GM18907 (cell line): ENCODE measurements around the gene CD101.

ENCODE experiments used
- ATAC-seq: cut with Tn5 transposase; IDR thresholded peaks from one replicate; pipeline ENCODE4 v1.9.1; 2021; ENCODE audit warnings: mild to moderate bottlenecking, moderate library complexity; ENCODE audit not compliant: unreplicated experiment

CD101 gene

DNA sequence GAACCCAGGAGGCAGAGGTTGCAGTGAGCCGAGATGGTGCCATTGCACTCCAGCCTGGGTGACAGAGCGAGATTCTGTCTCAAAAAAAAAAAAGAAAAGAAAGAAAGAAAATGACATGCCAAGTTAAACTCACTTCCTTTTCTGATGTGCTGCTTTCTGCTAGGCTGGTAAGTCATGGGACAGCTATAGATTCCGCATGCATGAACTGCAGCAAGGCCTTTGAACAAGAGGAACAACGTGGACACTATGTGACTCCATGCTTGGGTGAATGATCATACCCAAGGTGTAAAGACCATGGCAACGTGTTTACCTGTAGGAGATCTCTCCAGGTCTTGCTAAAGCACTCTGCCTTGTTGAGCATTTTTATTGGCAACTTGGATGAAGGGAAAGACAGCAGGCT is 48.3 kb downstream of the CD101 start:
- ATAC-seq: no peak

DNA sequence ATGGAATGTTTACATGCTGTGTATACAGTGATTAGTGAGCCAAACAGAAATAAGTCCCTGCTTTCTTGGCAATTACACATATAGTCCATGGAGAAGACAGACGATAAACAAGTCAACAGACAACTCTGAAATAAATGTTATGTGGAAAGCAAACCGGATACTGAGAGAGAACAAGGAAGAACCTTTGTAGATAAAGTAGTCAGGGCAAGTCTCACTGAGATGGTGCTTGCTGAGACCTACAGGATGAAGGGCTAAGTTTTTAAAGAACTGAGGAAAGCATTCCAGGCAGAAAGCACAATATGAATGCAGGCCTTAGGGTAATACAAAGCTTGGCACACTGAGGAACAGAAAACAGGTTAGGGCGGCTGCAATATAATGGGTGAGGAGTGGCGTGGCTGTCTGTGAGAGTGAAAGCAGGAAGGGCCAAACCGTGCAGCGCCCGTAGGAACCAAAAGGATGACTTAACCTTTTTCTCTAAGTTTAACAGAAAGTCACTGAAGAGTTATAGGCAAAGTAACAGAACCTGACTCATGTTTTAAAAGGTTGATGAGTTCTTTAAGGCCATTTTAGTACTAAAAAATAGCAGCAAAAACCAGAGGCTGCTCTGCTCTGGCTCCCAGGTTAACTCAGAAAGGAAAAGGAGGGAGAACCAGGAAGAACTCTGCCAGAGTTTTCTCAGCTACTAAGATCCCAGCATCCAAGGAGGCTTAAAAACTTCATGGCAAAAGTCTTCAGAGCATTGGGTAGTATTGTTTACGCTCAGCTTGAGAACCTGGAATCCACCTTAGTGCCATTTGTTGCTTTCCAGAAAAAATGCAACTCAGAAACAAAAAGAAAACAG is 49.9 kb downstream of the CD101 start:
- ATAC-seq: peak; percentile 80

DNA sequence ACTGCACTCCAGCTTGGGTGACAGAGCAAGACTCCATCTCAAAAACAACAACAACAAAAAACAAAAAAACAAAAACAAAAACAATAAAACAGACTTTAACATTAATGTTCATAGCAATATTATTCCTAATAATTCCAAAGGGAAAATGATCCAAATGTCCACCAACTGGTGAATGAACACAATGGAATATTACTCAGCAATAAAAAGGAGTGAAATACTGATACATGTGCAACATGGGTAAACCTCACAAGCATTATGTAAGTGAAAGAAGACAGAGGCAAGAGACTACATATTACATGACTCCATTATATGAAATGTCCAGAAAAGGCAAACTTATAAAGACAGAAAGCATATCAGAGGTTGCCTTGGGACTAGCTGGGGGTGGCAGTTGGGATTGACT is 52.5 kb downstream of the CD101 start:
- ATAC-seq: no peak

DNA sequence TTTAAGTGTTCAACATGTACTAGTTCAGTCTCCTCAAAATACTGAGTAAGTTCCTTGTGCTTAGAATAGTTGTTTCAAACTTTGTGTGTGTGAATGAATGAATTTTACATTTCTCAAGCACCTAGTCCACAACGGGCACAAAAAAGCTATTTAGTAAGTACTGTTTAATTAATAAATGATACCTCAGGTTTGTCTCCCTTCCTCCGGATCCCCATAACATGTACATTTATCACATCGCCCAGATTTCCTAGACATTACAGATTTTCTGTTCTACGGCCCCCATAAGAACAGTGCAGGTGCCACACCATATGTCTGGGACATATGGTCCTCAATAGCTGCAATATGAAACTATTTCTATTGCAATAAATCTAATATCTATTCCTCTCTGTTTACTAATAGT is 57.2 kb downstream of the CD101 start:
- ATAC-seq: no peak

DNA sequence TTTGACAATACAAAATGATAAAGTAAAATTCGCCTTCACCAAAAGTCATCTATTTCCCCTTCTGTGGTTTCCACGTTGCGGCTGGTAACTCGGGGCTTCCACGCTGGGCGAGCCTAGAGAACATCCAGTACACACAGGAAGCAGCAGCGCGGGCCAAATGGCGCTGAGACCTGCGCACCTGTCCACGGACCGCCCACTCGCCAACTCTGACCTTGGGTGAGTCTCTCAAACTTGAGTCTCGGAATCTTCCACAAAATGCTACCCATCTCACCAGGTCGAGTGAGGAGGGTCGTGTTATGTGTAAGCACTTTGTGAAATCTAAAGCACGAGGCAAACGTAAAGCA is 57.7 kb downstream of the CD101 start:
- ATAC-seq: peak; percentile 39

DNA sequence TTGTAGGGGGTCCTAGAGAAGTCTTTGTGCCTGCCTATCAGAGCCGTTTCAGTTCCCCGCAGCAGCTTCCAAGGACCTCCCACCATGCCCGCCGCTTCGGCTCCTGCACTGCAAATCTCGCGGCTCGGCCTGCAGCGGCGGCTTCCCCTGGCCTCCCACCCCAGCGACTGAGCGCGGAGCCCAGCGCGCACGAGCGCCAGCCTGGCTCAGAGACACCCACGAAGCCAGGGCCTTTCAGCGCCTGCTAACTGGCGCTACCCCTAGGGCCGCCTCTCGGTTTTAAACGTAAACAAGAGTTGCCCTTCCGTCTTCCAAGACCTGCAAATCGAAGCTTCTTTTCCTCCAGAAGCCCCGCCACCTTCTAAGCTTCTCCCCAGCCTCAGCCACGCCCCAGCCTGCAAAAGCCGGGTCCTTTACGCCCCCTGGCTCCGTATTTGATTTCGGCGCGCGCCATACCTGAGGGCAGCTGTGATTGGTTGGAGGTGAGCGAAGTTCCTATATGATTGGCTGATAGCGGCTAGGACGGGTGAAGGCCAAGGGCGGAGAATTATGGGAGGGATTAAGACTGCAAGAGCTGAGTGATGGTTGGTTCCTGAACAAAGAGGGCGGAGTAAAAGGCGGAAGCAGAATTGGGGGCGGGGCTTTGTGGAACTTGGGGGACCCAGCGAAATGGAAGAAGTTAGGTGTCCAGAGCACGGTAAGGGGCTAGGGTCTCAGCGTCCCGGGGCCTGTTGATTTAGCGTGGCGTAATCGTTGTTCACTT is 58.3 kb downstream of the CD101 start, which contains the start of gene TTF2:
TSS of gene TTF2 (plus strand) at position 649 of the 763 bp plus-strand sequence. CDS start at position 670, 21 bp downstream.
- peak; percentile 93 for ATAC-seq

DNA sequence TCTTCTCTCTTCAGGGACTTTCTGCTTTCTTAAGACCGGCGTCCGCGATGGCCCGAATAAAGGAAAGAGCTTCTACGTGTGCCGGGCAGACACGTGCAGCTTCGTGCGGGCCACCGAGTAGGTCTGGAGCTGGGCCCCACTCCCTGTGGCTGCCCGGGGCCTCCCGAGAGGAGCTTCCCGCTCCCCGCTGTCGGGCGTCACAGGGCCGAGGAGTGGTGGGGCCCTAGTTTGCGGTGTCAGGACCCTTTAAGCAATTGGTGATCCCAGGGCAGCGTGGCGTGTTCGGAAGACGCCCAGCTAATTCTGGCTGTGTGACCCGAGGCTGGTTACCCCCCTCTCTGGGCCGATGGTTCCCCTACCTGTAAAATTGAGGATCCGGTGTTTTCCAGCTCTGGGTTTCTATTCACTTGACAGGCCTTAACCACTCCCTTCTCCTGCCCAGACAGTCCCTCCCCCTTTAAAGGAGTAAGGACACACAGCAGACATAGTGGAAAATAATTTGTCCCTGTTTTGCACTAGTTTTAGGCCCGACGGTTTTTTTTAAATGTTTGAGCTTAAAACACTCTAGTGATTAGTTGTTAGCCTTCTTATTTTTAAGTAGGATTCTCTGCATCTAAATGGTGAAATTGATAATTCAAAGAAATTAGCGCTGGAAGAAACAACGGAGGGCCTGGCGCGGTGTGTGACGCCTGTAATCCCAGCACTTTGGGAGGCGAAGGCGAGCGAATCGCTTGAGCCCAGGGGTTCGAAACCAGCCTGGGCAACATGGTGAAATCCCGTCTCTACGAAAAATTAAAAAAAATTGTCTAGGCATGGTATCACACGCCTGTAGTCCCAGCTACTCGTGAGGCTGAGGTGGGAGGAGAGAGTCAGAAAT is 59.1 kb downstream of the CD101 start:
- ATAC-seq: peak; percentile 17

DNA sequence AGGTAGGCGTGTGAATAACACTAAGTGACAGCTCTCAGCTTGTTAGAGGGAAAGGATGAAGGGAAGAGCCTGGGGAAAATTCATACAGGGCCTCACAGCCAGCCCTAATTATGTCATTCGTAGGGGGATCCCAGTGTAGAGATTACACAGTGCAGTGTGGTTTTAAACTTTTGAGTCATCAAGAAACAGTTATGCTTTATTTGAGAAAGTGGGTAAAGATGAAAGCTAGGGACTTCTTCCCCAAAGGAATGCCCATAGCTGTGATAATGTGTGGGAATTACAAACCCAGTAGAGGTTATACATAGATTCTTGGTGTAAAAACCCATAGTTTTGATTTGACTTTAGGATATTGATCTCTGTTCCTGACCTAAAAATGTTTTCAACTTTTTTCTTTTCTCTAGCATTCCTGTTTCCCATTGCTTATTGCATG is 60.4 kb downstream of the CD101 start:
- peak; percentile 36 for ATAC-seq

DNA sequence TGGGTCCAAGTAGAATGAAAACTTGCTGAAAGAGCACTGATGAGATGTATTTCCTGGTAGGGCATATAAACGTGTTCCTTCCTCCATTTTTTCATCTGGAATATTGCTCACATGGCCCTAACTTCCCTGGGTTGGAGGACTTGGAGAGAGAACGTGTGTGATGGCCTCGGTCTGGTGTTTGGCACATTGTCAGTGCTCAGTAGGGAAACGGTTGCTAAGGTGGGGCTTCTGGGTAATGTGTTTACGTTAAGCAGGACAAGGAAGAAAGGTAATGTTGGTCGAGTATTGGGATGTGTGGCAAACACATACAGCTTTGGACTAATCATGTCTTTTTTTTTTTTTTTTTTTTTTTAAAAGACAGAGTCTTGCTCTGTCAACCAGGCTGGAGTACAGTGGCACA is 64.8 kb downstream of the CD101 start:
- ATAC-seq: no peak

DNA sequence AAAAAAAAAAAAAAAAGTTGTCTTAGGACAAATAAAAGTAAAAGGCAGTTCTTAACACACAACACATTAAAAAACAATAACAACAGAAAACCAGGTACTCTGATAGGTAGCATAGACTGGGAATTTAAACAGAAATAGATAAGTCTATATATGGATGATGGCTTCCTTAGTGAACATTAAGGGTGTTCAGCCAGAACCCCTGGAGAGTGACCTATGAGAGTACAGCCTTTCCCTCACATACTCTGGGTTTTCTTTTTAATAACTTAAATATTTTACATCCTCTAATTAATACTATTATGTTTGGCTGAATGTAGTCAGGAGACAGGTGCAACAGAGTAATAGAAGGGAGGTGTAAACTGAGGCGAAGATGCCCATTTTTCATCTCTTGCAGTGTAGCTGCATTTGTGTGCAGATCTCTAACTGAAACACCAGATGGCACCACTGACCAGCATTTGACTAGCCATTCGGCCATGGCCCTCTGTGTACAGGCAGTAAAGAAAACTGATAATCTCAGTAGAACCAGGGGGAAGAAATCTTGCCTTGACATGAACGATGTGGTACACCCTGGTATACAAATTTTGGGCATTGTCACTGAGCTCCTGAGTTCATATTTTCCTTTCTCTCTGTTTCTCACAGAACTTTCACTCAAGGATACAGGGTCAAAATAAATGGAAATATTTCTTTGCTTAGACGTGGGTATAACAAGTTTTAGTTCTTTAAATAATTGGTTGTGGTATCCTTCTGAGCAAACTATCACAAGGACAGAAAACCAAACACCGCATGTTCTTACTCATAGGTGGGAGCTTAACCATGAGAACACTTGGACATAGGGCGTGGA is 66.2 kb downstream of the CD101 start:
- ATAC-seq: peak; percentile 71

DNA sequence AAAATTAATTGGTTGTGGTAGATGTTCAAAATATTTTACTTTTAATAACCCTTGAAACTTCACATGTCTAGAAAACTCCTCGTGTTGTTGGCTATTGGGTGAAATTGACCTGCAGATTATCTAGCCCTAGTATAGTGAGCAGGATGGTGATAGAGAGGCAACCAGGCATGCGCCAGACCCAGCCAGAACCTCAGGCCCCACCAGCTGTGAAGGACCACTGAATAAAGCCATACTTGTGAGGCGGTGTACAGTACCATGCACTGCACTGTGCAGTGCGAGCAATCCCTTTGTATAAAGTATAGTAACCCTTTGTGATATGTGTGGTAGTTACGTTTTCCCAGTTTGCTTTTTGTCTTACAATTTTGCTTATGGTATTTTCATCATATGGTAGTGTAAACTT is 67.0 kb downstream of the CD101 start:
- no peak for ATAC-seq

DNA sequence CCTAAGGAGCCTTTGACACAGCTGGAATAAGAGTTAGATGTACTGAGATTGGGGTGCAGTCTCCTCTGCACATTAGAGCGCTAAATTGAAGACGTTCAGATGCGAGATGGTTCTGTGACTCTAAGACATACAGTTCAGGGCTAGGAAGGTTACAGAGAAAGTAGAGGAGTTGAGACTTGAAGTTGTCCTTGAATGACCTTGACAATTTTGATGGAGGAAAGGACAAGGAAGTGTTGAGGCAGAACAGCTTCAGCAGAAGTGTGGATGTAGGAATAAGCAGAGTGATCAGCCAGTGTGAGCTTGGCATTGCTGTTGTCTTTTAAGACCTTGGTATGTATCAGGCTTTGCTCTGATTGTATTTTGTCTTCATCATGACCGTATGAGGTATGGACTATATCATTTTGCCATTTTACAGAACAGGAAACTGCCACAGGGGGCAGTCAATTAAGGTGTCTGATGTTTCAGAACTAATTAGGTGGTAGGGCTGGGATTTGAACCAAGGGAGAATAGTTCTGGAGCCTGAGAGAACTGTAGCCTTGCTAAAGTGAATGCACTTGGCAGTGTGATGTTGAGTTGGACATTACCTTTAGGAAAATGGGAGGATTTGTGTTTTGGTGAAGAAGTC is 67.8 kb downstream of the CD101 start:
- ATAC-seq: no peak

DNA sequence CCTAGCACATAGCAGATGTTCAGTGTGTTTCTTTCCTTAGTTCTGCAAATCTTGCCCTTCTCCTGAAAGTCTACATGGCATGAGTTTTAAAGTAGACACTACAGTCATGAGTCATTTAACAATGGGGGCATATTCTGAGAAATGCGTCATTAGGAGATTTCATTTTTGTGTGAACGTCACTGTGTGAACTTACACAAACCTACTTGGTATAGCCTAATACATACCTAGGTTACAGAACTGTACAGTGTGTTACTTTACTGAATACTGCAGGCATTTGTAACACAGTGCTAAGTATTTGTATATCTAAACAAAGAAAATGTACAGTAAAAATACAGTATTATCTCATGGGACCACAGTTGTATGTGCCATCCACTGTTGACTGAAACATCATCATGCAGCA is 68.6 kb downstream of the CD101 start:
- ATAC-seq: no peak

DNA sequence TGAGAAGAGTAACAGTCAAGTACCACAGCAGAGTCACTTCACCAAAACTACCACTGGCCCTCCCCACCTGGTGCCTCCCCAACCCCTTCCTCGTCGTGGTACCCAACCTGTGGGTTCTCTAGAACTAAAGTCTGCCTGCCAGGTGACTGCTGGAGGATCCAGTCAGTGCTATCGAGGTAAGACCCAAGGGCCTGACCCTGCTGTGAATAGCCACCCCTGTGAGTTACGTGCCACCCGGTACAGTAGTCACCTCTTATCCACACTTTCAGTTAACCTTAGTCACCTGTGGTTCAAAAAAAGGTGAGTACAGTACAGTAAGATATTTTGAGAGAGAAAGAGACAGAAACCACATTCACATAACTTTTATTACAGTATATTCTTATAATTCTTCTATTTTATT is 75.1 kb downstream of the CD101 start:
- no peak for ATAC-seq

DNA sequence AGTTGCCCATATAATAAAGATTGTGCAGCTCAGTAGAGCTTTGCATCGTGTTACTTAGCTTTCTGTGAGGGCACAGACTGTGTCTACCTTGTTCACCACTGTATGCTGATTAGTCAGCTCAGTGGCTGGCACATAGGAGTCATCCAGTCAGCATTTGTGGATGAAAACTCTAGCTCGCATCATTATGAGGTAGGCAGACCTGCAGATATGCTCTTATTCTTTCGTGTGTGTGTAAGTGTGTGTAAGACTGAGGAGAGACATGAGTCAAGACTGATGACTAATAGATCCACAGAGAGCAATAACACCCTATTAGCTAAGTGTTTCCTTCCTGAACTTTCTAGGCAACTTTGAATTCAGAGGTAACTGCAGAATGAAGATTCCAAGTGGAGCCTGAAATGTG is 75.7 kb downstream of the CD101 start:
- ATAC-seq: no peak

DNA sequence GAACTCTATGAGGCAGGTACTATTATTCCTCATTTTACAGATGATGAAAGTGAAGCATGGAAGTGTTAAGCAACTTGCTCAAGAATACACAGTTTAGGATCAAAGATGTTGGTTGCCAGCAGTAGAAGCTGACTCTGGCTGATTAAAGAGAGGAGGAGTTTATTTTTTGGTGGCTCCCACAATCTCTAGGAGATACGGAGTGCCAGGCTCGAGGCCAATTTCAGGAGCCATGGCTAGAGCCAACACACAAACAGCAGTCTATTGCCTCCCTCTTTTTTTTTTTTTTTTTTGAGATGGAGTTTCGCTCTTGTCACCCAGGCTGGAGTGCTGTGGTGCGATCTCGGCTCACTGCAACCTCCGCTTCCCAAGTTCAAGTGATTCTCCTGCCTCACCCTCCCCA is 78.2 kb downstream of the CD101 start:
- no peak for ATAC-seq

DNA sequence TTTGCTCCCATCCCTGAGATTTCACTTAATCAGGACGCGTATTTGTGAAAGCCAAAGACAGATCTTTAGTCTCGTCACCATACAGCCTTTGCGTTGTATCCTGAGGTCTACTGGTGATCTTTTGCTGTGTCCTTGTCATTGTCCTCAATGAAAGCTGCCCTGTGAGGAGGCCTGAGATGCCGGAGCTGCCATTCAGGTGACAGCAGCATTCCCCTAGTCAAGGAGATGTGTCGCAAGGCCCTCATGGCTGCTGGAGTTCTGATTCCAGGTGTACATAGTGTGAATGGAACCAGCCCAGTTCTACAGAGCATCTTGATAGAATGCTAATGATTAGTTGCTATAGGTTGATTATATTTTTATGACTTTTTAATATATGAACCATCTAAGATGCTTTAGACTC is 82.7 kb downstream of the CD101 start:
- ATAC-seq: no peak
